ENCODE results near the gene LILRA6.

The LILRA6 gene

DNA sequence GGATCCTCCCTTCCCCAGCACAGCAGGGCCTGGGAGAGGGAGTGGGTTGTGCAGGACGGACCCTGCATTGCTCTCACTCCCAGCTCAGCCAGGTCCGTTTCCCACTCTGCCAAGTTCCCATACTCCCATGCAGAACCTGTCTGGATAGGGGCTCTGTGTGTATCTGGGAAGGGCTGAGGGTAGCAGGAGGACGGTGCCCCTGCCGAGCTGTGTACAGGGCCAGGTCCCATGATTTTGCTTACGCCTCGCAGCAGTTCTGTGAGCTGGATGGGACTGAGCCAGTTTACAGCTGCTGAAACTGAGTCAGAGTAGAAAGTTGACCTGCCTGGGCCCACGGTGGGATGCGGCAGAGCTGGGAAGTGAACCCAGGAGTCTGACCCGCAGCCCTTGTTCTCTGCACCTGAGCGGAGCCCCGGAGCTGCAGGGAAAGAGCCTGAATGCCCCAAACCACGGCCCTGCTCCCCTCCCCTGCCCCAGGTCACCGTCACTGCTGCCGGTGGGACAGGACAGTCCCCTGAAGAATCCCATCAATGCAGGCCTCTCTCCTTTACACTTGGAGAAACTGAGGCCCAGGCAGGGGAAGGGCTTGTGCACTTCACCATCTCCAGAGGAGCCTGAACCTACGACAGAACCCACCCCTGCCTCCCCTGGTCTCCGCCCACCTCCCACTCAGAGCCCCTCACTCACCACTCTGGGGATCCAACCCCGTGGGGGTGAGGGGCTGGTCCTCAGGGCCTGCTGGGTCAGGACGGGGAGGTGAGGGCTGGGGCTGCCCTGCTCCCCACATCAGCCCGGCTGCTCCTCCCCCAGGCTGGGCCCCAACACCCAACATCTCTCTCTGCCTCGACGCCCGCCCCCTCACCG, 11.0 kb upstream of the LILRA6 start:
- H2BK15ac ChIP-seq (ENCODE audit: low read depth, poor library complexity, severe bottlenecking): no peak overlapping the region
- peaks cover 21 to 54% of the 10 kb centered on the region in 2 experiments for H3K27me3 ChIP-seq (ENCODE audit: control insufficient read depth in 1 of 2, insufficient read depth in 1 of 2, low read length in 2 of 2)
- no peak overlapping the region for H3K18ac ChIP-seq (ENCODE audit: low read depth in 1 of 2, low read length in 2 of 2)
- H3K23ac ChIP-seq (ENCODE audit: low read length in 2 of 2): no peak overlapping the region
- no peak overlapping the region for H3K27ac ChIP-seq (ENCODE audit: low read length, poor library complexity, severe bottlenecking)
- no peak overlapping the region for H2BK12ac ChIP-seq (ENCODE audit: low read length in 2 of 2)
- no peak for DNase-seq
- no peaks in the 10 kb centered on the region for H3K4me1 ChIP-seq (ENCODE audit: control insufficient read depth, insufficient read depth, low read depth, low read length)
- H4K8ac ChIP-seq (ENCODE audit: low read length): no peak overlapping the region
- H3K36me3 ChIP-seq (ENCODE audit: control insufficient read depth in 1 of 2, insufficient read depth in 2 of 2, low read depth in 1 of 2, low read length in 2 of 2): no peaks in the 10 kb centered on the region
- no peak overlapping the region for H2AK5ac ChIP-seq (ENCODE audit: low read length, severe bottlenecking)
- H3K4me2 ChIP-seq (ENCODE audit: low read length, poor library complexity, severe bottlenecking): no peak overlapping the region
- H3K14ac ChIP-seq (ENCODE audit: low read length in 2 of 2): no peak overlapping the region
- H3K9me3 ChIP-seq (ENCODE audit: control insufficient read depth, low read length): no peaks in the 10 kb centered on the region
- H2BK120ac ChIP-seq (ENCODE audit: low read depth, low read length): no peak overlapping the region
- H2BK5ac ChIP-seq (ENCODE audit: low read depth, low read length, poor library complexity, severe bottlenecking): no peak overlapping the region
- WGBS: 83% methylated on average over 19 of the region's 23 CpGs
- no peaks in the 10 kb centered on the region for H3K79me1 ChIP-seq (replicated peaks; ENCODE audit: low read length, poor library complexity, severe bottlenecking)
- H3K9ac ChIP-seq (ENCODE audit: low read length): no peak overlapping the region
- no peak overlapping the region for H2AFZ ChIP-seq (ENCODE audit: low read depth, low read length)
- H3K4ac ChIP-seq (ENCODE audit: low read depth in 1 of 2, low read length in 2 of 2): no peak overlapping the region
- no peak overlapping the region for H4K91ac ChIP-seq (ENCODE audit: low read length)
- no peak overlapping the region for H3K4me3 ChIP-seq (ENCODE audit: insufficient read depth in 1 of 2, low read depth in 1 of 2, low read length in 2 of 2)

- H2BK12ac ChIP-seq (ENCODE audit: low read length in 2 of 2): no peak overlapping the region
- no peak overlapping the region for H2BK15ac ChIP-seq (ENCODE audit: low read depth, poor library complexity, severe bottlenecking)
- H3K4me2 ChIP-seq (ENCODE audit: low read length, poor library complexity, severe bottlenecking): no peak overlapping the region
- WGBS: 81% methylated on average over 11 of the region's 11 CpGs
- H3K27me3 ChIP-seq (ENCODE audit: control insufficient read depth in 1 of 2, insufficient read depth in 1 of 2, low read length in 2 of 2): peaks cover 26 to 54% of the 10 kb centered on the region in 2 experiments
- H3K4me3 ChIP-seq (ENCODE audit: insufficient read depth in 1 of 2, low read depth in 1 of 2, low read length in 2 of 2): no peak overlapping the region
- H3K36me3 ChIP-seq (ENCODE audit: control insufficient read depth in 1 of 2, insufficient read depth in 2 of 2, low read depth in 1 of 2, low read length in 2 of 2): no peaks in the 10 kb centered on the region
- no peak overlapping the region for H3K18ac ChIP-seq (ENCODE audit: low read depth in 1 of 2, low read length in 2 of 2)
- H3K4me1 ChIP-seq (ENCODE audit: control insufficient read depth, insufficient read depth, low read depth, low read length): no peaks in the 10 kb centered on the region
- no peak overlapping the region for H2BK5ac ChIP-seq (ENCODE audit: low read depth, low read length, poor library complexity, severe bottlenecking)
- no peak overlapping the region for H3K4ac ChIP-seq (ENCODE audit: low read depth in 1 of 2, low read length in 2 of 2)
- H2BK120ac ChIP-seq (ENCODE audit: low read depth, low read length): no peak overlapping the region
- H4K8ac ChIP-seq (ENCODE audit: low read length): no peak overlapping the region
- no peak overlapping the region for H4K91ac ChIP-seq (ENCODE audit: low read length)
- H3K9ac ChIP-seq (ENCODE audit: low read length): no peak overlapping the region
- no peak overlapping the region for H2AK5ac ChIP-seq (ENCODE audit: low read length, severe bottlenecking)
- H3K23ac ChIP-seq (ENCODE audit: low read length in 2 of 2): no peak overlapping the region
- H3K14ac ChIP-seq (ENCODE audit: low read length in 2 of 2): no peak overlapping the region
- H2AFZ ChIP-seq (ENCODE audit: low read depth, low read length): no peak overlapping the region
- H3K79me1 ChIP-seq (replicated peaks; ENCODE audit: low read length, poor library complexity, severe bottlenecking): no peaks in the 10 kb centered on the region
- H3K27ac ChIP-seq (ENCODE audit: low read length, poor library complexity, severe bottlenecking): no peak overlapping the region
- no peak for DNase-seq
- H3K9me3 ChIP-seq (ENCODE audit: control insufficient read depth, low read length): no peaks in the 10 kb centered on the region
Observed at GRCh38 chr19:54252845-54253244, 10.3 kb upstream of the LILRA6 start.

- Histone ChIP-seq H3K4me2 (ENCODE audit: low read length, poor library complexity, severe bottlenecking) (no peak overlapping the region), H3K27ac (ENCODE audit: low read length, poor library complexity, severe bottlenecking) (no peak overlapping the region), H2BK12ac (ENCODE audit: low read length in 2 of 2) (no peak overlapping the region), H2BK15ac (ENCODE audit: low read depth, poor library complexity, severe bottlenecking) (no peak overlapping the region), H3K4me3 (ENCODE audit: insufficient read depth in 1 of 2, low read depth in 1 of 2, low read length in 2 of 2) (peak overlapping the region in 1 of 2 experiments; percentile 3), H3K9me3 (ENCODE audit: control insufficient read depth, low read length) (no peaks in the 10 kb centered on the region), H2AFZ (ENCODE audit: low read depth, low read length) (no peak overlapping the region), H3K27me3 (ENCODE audit: control insufficient read depth in 1 of 2, insufficient read depth in 1 of 2, low read length in 2 of 2) (peaks cover 20 to 48% of the 10 kb centered on the region in 2 experiments), H3K18ac (ENCODE audit: low read depth in 1 of 2, low read length in 2 of 2) (no peak overlapping the region), H3K79me1 (replicated peaks; ENCODE audit: low read length, poor library complexity, severe bottlenecking) (no peaks in the 10 kb centered on the region), H3K9ac (ENCODE audit: low read length) (no peak overlapping the region), H3K4ac (ENCODE audit: low read depth in 1 of 2, low read length in 2 of 2) (no peak overlapping the region), H3K4me1 (ENCODE audit: control insufficient read depth, insufficient read depth, low read depth, low read length) (no peaks in the 10 kb centered on the region), H3K23ac (ENCODE audit: low read length in 2 of 2) (no peak overlapping the region), H2BK5ac (ENCODE audit: low read depth, low read length, poor library complexity, severe bottlenecking) (no peak overlapping the region), H2BK120ac (ENCODE audit: low read depth, low read length) (no peak overlapping the region), H4K91ac (ENCODE audit: low read length) (no peak overlapping the region), H3K14ac (ENCODE audit: low read length in 2 of 2) (no peak overlapping the region), H3K36me3 (ENCODE audit: control insufficient read depth in 1 of 2, insufficient read depth in 2 of 2, low read depth in 1 of 2, low read length in 2 of 2) (no peaks in the 10 kb centered on the region), H2AK5ac (ENCODE audit: low read length, severe bottlenecking) (no peak overlapping the region), H4K8ac (ENCODE audit: low read length) (no peak overlapping the region)
- no peak for DNase-seq
- WGBS: 87% methylated on average over 8 of the region's 9 CpGs
Observed at GRCh38 chr19:54252243-54252642, 9.7 kb upstream of the LILRA6 start.

- Histone ChIP-seq H2BK12ac (ENCODE audit: low read length in 2 of 2) (no peak overlapping the region), H3K4me3 (ENCODE audit: insufficient read depth in 1 of 2, low read depth in 1 of 2, low read length in 2 of 2) (no peak overlapping the region), H3K9ac (ENCODE audit: low read length) (no peak overlapping the region), H3K27ac (ENCODE audit: low read length, poor library complexity, severe bottlenecking) (no peak overlapping the region), H3K23ac (ENCODE audit: low read length in 2 of 2) (no peak overlapping the region), H3K4me2 (ENCODE audit: low read length, poor library complexity, severe bottlenecking) (no peak overlapping the region), H3K9me3 (ENCODE audit: control insufficient read depth, low read length) (no peaks in the 10 kb centered on the region), H3K4me1 (ENCODE audit: control insufficient read depth, insufficient read depth, low read depth, low read length) (no peaks in the 10 kb centered on the region), H4K8ac (ENCODE audit: low read length) (no peak overlapping the region), H2BK15ac (ENCODE audit: low read depth, poor library complexity, severe bottlenecking) (no peak overlapping the region), H2BK5ac (ENCODE audit: low read depth, low read length, poor library complexity, severe bottlenecking) (no peak overlapping the region), H3K14ac (ENCODE audit: low read length in 2 of 2) (no peak overlapping the region), H2BK120ac (ENCODE audit: low read depth, low read length) (no peak overlapping the region), H3K36me3 (ENCODE audit: control insufficient read depth in 1 of 2, insufficient read depth in 2 of 2, low read depth in 1 of 2, low read length in 2 of 2) (no peaks in the 10 kb centered on the region), H2AFZ (ENCODE audit: low read depth, low read length) (no peak overlapping the region), H3K18ac (ENCODE audit: low read depth in 1 of 2, low read length in 2 of 2) (no peak overlapping the region), H4K91ac (ENCODE audit: low read length) (no peak overlapping the region), H3K27me3 (ENCODE audit: control insufficient read depth in 1 of 2, insufficient read depth in 1 of 2, low read length in 2 of 2) (peaks cover 12 to 20% of the 10 kb centered on the region in 2 experiments), H3K4ac (ENCODE audit: low read depth in 1 of 2, low read length in 2 of 2) (no peak overlapping the region), H3K79me1 (replicated peaks; ENCODE audit: low read length, poor library complexity, severe bottlenecking) (no peaks in the 10 kb centered on the region), H2AK5ac (ENCODE audit: low read length, severe bottlenecking) (no peak overlapping the region)
- 74% methylated on average over 8 of the region's 8 CpGs for WGBS
- DNase-seq: no peak
Observed at GRCh38 chr19:54248016-54248601, 5.5 kb upstream of the LILRA6 start.
